HG03095 (cell line): Measurements from ENCODE around the gene MED27.

ENCODE experiments used
- ATAC-seq: cut with Tn5 transposase; IDR thresholded peaks from one replicate; pipeline ENCODE4 v1.9.1; 2021; ENCODE audit warnings: moderate library complexity; ENCODE audit not compliant: unreplicated experiment

Gene MED27

DNA sequence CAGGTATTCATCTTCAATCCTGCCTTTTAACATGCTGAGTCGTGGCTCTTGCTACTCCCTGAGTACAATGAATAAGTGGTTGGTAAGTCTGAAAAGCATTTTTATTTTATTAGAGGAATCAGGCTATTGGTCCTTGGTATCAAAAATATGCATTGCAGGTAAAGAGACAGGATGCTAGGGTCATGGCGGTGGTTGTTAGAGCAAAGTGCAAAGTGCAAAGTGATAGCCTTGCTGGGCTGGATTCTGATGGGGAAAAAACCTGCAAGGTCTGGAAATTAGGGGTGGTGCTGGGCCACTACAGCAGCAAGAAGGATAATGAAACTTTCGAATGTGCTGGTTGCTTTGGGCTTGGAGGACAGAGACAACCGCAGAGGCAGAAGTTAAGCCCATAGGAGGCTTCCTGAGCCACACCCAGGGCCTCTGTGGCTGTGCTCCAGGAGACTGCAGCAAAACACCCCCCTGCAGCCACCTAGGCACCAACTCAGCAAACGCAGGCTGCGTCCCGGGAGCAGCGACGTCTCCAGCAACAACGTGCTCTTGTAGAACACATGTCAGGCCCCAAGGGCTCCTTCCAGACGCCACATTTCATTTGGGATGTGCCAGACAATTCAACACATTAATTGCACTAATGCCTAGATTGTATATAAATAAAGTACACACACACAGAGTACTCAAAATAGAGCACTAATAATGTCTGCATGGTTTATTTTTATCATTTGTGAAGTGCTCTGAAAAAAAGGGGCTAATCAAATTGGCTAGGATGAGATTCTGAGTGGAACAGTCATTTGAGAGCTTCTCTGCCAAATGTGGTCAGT lies 190.0 kb downstream of the MED27 start:
- ATAC-seq, result no peak

DNA sequence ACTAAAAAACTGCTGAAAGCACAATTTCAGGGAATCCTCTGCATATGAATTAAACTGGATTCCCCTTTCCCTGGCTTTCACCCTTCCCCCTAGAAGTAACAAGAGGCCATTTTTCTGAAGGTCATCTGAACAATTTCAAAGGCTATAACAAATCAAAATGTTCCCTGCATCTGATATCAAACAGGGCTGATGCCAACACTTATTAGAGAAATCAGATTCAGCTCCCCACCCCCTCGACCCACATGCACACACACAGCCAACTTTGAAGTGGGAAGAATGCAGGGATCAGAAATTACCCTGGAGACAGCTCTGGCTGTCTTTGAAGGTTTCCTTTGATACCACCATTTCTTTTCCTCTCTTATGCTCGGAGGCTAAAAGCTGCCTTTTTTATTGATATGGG lies 190.7 kb downstream of the MED27 start:
- ATAC-seq, result no peak

DNA sequence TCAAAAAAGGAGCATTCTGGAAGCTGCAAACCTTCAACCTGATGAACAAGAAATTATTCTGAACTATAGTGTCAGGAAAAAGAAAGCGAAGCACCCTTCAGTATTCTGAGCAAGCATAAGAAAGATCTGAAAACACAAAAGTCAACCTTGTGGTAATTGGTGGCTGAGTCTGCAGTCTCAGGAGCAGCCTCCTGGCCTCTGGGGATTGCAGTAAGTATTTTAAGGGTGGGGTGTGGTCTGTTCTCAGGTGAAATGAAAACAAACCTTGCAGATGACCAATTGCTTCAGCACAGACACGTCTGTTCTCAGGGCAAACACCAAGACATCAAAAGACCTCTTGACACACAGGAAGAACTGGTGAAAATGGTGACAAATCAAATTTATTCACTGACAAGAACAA lies 192.0 kb downstream of the MED27 start:
- no peak for ATAC-seq

DNA sequence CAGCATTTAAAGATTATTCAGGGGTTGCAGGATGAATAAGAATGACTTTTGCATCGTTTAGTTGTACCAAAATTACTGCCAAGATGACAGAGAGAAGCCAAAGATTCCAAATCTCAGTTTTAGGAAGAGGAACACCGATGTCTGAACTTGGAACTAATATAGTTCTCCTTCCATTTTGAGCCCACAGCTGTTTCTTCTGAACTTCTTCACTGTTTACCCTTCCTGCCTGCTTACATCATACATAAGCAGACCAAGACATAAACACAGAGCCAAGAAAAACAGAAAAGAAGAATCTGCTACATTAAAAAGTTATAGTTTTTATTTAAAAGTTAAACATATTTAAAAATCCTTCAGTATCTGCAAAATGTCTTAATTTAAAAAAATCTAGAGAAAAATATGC lies 192.8 kb downstream of the MED27 start:
- ATAC-seq, result no peak

DNA sequence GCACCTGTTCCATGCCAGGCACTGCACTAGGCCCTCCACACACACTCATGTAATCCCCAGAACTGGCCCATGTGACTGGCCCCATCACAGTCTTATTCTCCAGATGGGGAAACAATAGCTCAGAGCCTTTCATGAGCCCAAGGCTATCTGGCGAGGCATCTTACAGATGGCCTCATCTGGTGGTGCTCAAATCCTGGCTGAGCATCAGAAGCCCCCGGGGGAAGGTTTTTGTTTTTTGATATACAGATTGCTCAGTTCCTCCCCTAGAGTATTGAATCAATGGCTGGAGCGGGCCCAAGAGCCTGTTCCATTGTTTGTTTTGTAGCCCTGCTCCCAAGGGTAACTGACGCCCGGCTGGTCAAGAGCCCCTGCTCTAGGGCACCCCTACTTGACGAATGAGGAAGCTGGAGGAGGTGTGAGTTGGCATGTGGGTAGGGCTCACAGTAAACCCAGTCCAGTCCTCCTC lies 194.5 kb downstream of the MED27 start:
- no peak for ATAC-seq

DNA sequence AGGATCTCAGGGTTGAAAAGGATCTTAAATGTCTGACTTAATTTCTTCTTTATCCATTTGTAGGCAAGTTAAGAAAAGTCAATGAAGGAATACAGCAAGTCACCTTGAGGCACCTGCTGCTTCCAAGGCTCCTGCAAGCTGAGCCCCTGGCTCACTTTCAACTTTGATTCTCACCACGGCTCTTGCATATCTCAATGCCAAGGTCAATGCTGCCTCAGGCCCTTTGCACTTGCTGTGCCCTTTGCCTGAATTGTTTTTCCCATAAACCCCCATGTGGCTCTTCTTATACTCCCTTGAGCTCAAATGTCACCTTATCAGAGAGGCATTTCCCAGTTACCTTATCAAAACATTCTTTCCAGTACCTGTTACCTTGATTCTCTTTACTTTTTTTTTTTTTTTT lies 195.4 kb downstream of the MED27 start:
- no peak for ATAC-seq

DNA sequence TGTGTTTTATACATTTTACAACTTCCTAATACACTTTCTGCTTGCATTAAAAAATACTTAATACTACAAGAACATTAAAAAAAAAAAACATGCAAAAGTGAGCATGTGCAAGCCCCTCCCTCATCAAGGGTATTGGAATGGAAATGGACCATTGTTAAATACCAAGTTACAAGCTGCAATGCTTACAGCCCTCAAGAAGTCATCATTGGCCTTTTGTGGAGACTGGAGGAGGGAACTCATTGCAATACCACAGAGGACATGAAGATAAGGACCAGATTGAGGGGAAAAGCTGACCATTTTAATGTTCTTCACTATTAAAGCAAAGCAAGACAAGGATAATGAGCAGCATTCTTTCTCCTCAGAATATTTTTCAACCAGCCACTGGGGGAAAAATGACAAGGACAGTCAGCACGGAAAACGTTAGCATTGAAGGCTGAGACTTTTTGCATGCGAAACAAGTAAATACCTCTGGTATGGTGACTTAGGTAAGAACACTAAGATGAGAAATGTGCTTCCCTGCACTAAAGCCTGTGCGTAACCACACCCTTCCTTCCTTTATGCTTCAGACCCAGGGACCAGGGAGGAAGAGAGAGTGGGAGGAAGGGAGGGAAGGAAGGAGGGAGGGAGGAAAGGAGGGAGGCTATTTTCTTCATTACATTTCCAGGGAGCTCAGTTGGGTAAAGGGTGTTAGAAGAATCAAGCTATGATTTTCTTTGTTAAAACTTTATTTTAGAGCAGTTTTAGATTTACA lies 198.7 kb downstream of the MED27 start:
- no peak for ATAC-seq

DNA sequence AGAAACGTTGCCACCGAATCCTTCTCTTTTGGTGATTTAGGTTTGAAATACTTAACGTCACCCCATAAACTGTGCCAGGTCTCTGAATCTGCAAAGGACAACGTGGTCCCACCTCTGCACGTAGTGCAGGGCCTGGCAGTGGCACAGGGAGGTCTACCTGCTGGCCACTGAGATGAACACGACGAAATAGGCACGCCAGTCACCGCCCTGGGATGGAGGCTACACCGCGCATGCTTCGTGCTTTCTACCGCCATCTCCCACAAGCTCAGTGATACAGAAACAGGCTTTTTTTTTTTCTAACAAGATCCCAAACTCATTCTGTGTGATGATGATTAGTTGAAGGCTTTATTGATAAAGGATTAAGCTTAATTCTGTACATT lies 199.8 kb downstream of the MED27 start:
- no peak for ATAC-seq

DNA sequence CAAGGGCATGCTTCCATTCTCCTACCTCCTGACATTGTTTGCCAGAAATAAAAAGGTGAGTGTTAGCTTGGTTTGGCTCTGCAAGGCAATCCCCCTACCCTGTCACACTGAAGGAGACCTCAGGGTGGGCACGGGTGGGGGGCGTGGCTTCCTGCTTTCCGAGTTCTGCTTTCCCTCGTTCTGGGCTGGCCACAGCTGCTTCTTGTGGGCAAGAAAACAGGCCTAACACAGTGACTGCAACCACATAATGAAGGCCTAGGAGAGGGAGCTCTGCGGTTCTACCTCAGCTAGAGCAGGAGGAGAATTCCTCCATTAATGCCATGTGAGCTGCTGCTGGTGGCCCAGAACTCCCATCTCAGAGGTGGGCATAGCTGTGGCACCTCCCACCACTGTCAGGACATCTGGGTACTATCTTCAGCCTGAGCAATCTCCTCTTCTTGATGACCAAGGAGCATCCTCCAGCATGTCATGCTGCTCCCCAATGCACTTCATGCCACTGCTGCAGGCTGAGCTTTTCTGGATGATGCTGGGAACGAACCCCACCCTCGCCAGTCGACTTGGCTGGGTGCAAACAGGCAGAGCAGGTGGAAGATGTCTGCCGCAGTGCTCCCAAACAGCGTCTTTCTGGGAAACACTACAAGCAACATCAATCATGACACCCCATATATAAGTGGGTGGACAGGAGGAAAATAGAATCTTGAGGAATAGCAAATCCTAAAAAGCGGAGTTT lies 200.3 kb downstream of the MED27 start:
- ATAC-seq, result no peak

DNA sequence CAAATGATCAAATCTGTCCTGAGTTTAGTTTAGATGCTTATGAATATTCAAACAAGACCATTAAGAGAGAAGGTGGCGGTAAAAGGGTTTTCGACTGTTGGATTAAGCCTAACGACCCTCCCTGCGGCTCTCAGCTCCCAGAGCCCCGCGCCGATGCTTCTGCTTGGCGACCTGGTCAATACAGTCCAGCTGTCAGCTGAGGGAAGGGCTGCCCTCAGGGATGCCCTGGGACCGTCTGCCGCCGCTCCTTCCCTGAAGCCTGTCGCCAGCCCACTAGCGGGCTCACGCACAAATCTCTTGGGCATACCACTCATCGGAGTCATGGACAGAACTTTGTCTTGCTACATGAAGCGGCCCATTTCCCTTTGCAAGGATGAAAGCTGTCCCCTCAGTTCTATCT lies 203.2 kb downstream of the MED27 start:
- ATAC-seq, result no peak

DNA sequence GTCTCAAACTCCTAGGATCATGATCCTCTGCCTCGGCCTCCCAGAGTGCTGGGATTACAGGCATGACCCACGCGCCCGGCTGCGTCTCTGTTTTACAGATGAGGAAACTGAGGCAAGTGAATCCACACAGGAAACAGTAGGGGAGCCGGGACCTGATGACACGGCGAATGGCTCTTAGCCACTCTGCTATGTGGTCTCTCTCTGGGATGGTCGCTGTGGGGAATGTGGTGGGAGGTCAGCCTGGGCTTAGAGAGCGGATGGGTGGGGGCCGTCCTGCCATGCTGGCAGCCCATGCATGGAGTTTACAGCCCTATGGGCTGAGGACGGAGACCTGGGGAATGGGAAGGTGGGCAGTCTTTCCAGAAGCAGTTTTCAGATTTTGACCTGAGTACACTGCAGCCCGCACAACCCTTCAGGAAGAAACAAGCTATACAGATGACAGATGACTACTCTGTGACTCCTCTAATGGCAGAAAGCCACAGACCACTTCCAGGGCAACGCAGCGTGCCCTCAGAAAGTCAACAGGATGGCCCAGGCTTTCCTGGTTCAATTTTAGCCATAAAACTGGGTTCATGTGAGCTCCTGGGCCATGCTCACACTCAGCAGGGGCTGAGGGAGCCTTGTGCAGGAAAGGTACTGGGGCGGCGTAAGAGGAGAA lies 203.7 kb downstream of the MED27 start:
- no peak for ATAC-seq

DNA sequence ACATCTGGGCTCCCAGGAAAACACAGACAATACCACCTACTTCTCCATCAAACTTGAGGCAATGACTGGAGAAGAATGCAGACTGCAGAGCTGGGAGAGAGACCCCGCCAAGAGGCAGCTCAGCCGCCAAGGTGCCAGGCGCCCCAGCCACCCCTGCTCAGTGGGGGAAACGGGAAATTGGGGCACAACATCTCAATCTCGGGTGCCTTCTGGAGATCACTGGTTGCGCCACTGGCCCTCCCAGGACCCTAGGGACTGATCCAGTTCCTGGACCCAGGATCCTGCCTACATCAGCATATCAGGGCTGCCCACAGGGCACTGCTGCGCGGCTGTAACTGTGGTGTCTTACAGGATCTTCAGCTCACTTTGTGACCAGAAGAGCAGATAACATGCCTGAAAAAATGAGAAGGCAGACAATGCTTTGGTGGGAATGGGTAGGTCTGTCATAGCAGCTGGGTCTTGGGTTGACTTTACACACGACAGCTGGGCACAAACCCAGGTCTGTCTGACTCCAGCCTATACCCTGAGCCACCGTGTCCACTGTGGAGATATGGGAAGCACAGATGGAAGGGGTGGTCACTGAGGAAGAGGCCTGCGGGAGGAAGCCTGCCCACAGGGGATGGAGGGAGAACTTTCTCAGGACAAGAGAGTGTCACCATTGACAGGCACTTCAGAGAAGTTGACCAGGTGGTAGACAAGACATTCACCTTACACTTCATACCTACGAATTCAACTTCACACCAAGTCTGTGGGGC lies 204.6 kb downstream of the MED27 start:
- no peak for ATAC-seq

DNA sequence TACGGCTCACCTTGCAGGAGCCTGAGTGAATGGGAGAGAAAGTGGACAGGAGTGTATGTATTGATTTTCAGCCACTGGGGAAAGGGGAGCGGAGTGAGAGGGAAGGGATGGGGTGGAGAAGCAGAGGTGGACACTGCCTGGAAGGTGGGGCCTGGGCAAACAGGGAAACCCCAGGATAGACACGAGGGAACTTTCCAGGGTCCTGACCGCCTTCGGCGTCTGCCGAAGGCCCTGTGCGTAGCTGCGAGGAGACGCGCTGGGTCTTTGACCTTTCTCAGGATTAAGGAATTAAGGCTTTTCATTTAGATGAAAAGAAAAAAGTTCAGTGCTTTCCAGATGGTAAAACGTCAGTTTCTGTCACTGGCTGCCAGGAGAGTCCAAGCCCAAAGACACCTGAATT lies 205.2 kb downstream of the MED27 start:
- ATAC-seq, result no peak

DNA sequence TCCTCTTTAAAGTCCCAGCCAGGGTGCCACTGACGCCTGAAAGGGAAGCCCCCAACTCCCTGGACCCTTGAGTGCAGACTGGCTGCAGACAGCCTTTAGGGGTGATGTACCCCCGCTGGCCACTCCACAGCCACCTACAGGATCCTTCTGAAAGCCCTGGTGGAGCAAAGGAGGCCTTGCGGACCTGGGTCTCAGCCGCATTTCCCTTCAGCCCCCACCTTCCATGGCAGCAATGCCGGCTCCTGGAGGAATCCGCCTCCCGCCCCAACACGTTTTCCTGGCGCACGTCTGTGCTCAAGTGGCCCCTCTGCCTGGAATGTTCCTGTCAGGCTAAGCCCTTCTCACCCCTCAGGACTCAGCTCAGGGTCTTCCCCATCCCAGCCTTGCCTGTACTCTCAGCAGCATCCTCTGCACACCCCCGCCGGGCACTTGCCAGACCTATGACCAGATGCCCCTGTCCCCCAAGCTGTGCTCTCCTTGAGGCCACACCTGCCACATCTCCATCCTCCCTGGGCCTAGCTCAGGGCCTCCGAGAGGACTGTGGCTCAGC lies 205.7 kb downstream of the MED27 start:
- no peak for ATAC-seq

DNA sequence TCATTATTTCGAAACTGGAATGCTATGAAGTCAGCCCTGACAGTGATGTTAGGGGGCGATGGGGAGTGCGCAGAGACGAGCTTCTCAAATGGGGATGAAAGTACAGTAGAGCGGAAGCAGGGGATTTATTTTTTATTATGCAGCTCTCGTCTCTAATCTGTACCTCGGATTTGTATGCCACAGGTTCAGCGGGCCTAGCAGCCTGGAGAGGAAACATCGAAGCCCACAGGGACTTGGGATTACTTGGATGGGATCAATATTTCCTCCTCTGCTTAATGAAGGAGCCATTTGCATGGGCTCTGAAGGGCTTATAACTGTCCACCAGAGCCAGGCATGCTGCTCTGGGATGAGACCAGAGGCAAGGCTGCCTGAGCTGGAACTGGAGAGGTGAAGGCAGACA lies 206.3 kb downstream of the MED27 start:
- ATAC-seq, result no peak

DNA sequence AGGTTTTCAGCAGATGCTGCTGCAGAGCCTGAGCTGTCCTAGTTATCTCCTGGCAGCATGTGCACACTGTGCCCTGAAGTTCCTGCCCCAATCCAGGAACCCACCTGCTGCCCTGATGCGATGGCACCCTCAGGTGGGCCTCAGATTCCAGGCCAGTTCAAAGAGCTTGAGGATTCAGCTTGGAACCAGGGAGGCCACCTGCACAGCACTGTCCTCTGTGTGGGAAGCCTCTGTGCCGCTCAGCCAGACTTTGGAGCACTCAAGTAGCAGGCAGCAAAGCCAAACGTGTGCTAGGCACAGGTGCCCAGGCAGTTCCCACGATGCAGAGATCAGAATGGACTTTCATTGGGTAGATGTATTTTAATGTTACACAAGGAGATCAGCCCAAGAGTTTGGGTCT lies 207.0 kb downstream of the MED27 start:
- no peak for ATAC-seq

DNA sequence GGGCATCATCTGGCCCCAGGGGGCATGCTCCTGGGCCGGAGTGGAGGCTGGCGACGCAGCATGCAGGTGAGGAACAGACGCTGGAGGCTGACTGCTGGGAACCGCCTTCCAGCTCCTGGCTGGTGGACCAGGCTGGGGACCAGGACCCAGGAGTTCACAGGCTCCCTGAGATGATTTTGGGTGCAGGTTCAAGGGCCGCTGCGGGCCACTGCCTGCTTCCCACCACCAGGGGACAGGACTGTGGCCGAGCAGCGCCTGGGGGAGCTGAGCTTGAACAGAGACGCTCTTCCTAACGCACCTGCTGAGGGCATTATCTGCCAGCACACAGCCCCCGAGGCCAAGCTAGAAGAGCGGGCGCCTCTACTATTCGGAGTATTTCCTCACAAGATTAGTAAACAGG lies 207.7 kb downstream of the MED27 start:
- no peak for ATAC-seq

DNA sequence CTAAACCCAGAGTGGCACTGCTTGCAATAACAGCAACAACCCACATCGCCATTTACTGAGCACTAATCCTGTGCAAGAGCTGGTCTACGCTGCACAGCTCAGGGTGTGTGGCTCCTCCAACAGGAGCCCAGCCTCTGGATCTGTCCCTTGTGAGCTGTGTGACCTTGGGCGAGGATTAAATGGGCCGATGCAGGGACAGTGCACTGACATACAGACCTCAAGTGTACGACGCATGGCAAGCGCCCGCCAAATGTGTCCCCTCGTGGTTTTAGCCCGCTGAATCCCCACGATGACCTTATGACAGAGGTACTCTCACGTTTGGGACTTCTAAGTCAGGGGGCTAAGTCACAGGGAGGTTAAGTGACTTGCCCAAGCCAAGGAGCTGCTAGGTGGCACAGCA lies 209.5 kb downstream of the MED27 start:
- no peak for ATAC-seq

DNA sequence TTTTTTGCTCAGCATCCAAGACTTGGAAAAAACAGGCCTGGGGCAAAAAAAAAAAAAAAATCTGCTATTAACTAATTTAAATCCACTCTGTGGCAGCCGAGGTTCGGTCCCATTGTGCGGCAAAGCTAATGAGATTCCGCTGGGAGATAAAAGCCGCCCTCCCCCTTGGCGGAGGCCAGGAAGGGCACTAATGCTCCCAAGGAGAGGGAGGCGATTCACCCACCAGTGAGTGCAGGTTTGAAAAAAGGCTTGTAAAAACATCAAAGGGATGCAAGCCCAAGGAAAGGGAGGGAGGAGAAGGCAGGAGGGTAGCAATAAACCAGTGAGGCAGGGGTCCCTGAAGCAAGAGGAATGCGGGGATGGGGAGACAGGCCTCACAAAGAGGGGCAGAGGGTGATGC lies 210.3 kb downstream of the MED27 start:
- no peak for ATAC-seq

DNA sequence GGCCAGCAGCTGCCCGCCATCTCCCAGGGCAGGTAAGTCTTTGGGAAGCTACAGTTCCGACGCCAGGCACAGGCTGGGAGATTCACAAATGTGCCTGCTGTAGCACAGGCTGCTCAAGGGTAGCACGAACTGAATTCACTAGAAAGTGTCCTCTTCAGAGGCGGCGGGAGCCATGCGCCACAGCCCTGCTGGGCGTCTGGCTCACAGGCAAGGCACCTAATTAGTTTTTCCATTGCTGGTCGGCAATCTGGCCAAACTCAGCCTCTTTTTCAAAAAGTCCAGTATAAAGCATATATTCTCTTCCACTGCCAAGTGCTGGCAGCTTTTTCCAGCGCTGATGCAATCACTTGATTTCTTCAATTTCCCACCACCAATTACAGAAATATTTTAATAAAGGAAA lies 210.9 kb downstream of the MED27 start:
- no peak for ATAC-seq
